ENCODE data around the gene SLC30A9.

SLC30A9 gene

GRCh38 chr4:42101446-42101975 lies 111.2 kb downstream of the SLC30A9 start:
- no peak overlapping the region for H3K27ac ChIP-seq
- no peak for TF ChIP-seq CTCF (conservative IDR thresholded peaks at IDR 0.05)
- TF ChIP-seq ZFX (IDR thresholded peaks at IDR 0.05) = no peak

GRCh38 chr4:42104521-42104920 lies 114.2 kb downstream of the SLC30A9 start:
- no peak for TF ChIP-seq ZFX (IDR thresholded peaks at IDR 0.05)
- no peak for TF ChIP-seq CTCF (conservative IDR thresholded peaks at IDR 0.05)
- no peak overlapping the region for H3K27ac ChIP-seq

- H3K27ac ChIP-seq = no peak overlapping the region
- TF ChIP-seq ZFX (IDR thresholded peaks at IDR 0.05) (no peak), CTCF (conservative IDR thresholded peaks at IDR 0.05) (no peak)
These were observed 122.5 kb downstream of the SLC30A9 start for GRCh38 chr4:42112846-42113245.

- no peak for TF ChIP-seq CTCF (conservative IDR thresholded peaks at IDR 0.05)
- no peak for TF ChIP-seq ZFX (IDR thresholded peaks at IDR 0.05)
- no peak overlapping the region for H3K27ac ChIP-seq
These were observed 129.6 kb downstream of the SLC30A9 start for GRCh38 chr4:42119886-42120285.

GRCh38 chr4:42122237-42122636 lies 131.9 kb downstream of the SLC30A9 start:
- H3K27ac ChIP-seq = no peak overlapping the region
- no peak for TF ChIP-seq ZFX (IDR thresholded peaks at IDR 0.05)
- TF ChIP-seq CTCF (conservative IDR thresholded peaks at IDR 0.05) = no peak

GRCh38 chr4:42123071-42123644 lies 132.8 kb downstream of the SLC30A9 start:
- H3K27ac ChIP-seq = no peak overlapping the region
- TF ChIP-seq ZFX (IDR thresholded peaks at IDR 0.05) = no peak
- TF ChIP-seq CTCF (conservative IDR thresholded peaks at IDR 0.05) = no peak

GRCh38 chr4:42132099-42132498 lies 141.8 kb downstream of the SLC30A9 start:
- TF ChIP-seq ZFX (IDR thresholded peaks at IDR 0.05) (no peak), CTCF (conservative IDR thresholded peaks at IDR 0.05) (no peak)
- H3K27ac ChIP-seq = peak overlapping the region; percentile 79

All from C4-2B (cell line).